Right ventricle myocardium superior (tissue), 1 donor: ENCODE measurements around the gene PRCD. TPM values are rescaled to one million over a fixed set of nuclear protein-coding genes. Genes with fewer than 3 reads are reported as not detected.
A peak's percentile ranks its signal among the peaks of the same experiment; 100 is the strongest.
"Not testable (repeated sequence)": the region's sequence is repeated elsewhere in the genome, so short reads cannot be mapped to it uniquely, and the experiment has no call there.

Experiments used
- ATAC-seq: fragments of 200-7000 bp; cut with Tn5 transposase; one replicate; pipeline ENCODE4 v1.9.1; 2020; ENCODE audit warnings: mild to moderate bottlenecking; ENCODE audit not compliant: poor library complexity
- DNase-seq: peaks from one replicate; pipeline ENCODE4 v3.0.0-alpha.2; 2020
- intact Hi-C: fragments of 100-400 bp; cut with DNase I; formaldehyde crosslinking; loops from one replicate; pipeline ENCODE4 v1.11.2; 2022
- total RNA-seq: library from RNA; stranded (reverse); fragmentation: NEBNext Ultra II Directional; extraction: Animal tissue kit (Norgen Biotek cat#: 25700); gene quantifications from one replicate; pipeline ENCODE4 v1.2.1, GENCODE V29; 2021
- donor health status: DM: no; HTN: yes; CAD: no; lungs with severe emphysema.

Gene PRCD
- total RNA-seq, 1 donor from 2014 or later: 4.0 TPM

GRCh38 chr17:76547183-76547641, 7.4 kb downstream of the PRCD start:
- DNase-seq (no peak), ATAC-seq (peak; percentile 50)
- intact Hi-C loops: no loop called here

GRCh38 chr17:76547642-76548202, 7.9 kb downstream of the PRCD start:
- DNase-seq (no peak), ATAC-seq (no peak)
- intact Hi-C loops: no loop called here

- intact Hi-C loops: no loop called here
- ATAC-seq: no peak
- no peak for DNase-seq
These were observed 8.8 kb downstream of the PRCD start for GRCh38 chr17:76548378-76549214.

- ATAC-seq (no peak), DNase-seq (no peak)
- intact Hi-C loops: no loop called here
These were observed 9.3 kb downstream of the PRCD start for GRCh38 chr17:76549215-76549518.

GRCh38 chr17:76549539-76549938, 9.7 kb downstream of the PRCD start:
- ATAC-seq (no peak), DNase-seq (no peak)
- intact Hi-C loops: no loop called here

GRCh38 chr17:76550712-76551615, 11.1 kb downstream of the PRCD start:
- DNase-seq: no peak
- intact Hi-C loops: no loop called here
- ATAC-seq: no peak

GRCh38 chr17:76551685-76552084, 11.8 kb downstream of the PRCD start:
- DNase-seq: no peak
- intact Hi-C loops: no loop called here
- ATAC-seq: no peak

GRCh38 chr17:76553178-76553908, 13.5 kb downstream of the PRCD start:
- DNase-seq: no peak
- intact Hi-C loops: no loop called here
- no peak for ATAC-seq

GRCh38 chr17:76554131-76554530, 14.3 kb downstream of the PRCD start:
- peak; percentile 40 for ATAC-seq
- DNase-seq: no peak
- intact Hi-C loops: no loop called here

- intact Hi-C loops: no loop called here
- peak; percentile 5 for ATAC-seq
- no peak for DNase-seq
These were observed 17.0 kb downstream of the PRCD start for GRCh38 chr17:76556765-76557367.

- ATAC-seq: peak; percentile 91
- peak; percentile 95 for DNase-seq
- intact Hi-C loops: no loop called here
These were observed 17.7 kb downstream of the PRCD start for GRCh38 chr17:76557368-76558197.

GRCh38 chr17:76558198-76559095, 18.6 kb downstream of the PRCD start:
- ATAC-seq: peak; percentile 34
- DNase-seq: no peak
- intact Hi-C loops: no loop called here

GRCh38 chr17:76559460-76559859, 19.6 kb downstream of the PRCD start:
- DNase-seq, intact Hi-C loops: not testable (repeated sequence)
- peak; percentile 43 for ATAC-seq

GRCh38 chr17:76560036-76560876, 20.4 kb downstream of the PRCD start:
- no peak for ATAC-seq
- DNase-seq: no peak
- intact Hi-C loops: no loop called here

GRCh38 chr17:76560877-76561221, 21.0 kb downstream of the PRCD start:
- ATAC-seq (no peak), DNase-seq (no peak)
- intact Hi-C loops: no loop called here

GRCh38 chr17:76561332-76561731, 21.5 kb downstream of the PRCD start:
- DNase-seq (no peak), ATAC-seq (no peak)
- intact Hi-C loops: no loop called here
